HG03439 (cell line): ENCODE measurements around the gene SHLD3.
"Not testable (repeated sequence)": the region's sequence is repeated elsewhere in the genome, so short reads cannot be mapped to it uniquely, and the experiment has no call there.

Source experiments
- ATAC-seq: cut with Tn5 transposase; IDR thresholded peaks from one replicate; pipeline ENCODE4 v1.9.1; 2021; ENCODE audit warnings: mild to moderate bottlenecking, moderate library complexity; ENCODE audit not compliant: unreplicated experiment

SHLD3 gene

GRCh38 chr5:65674749-65675148, 49.9 kb downstream of the SHLD3 start:
- no peak for ATAC-seq

DNA sequence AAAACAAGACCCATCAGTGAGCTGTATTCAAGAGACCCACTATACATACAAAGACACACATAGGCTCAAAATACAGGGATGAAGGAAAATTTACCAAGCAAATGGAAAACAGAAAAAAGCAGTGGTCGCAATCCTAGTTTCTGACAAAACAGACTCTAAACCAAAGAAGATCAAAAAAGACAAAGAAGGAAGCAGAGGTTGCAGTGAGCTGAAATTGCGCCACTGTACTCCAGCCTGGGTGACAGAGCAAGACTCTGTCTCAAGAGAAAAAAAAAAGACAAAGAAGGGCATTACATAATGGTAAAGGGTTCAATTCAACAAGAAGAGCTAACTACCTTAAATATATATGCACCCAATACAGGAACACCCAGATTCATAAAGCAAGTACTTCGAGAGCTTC, 51.2 kb downstream of the SHLD3 start:
- ATAC-seq, result not testable (repeated sequence)
